Stimulated activated naive B cell treated with anti-CD40 and anti-IgM and Interleukin-4, amounts not matched to agents 10 μg/mL and 1 μg/mL and 100 μg/mL, for 72 hours (primary cell): ENCODE measurements around the gene ZNF516.

ENCODE experiments used
- ATAC-seq, 2 donors: fragments of 150-1000 bp; cut with Tn5 transposase; replicated peaks; 2 replicates each; pipeline ENCODE4 v1.10.0; 2021; ENCODE audit warnings: moderate library complexity in 1 of 2
- DNase-seq: peaks from one replicate; pipeline ENCODE4 v3.0.0; 2021
- H3K27ac Mint-ChIP-seq: one replicate; pipeline ENCODE4 v1.8.0; 2022; ENCODE audit warnings: mild to moderate bottlenecking, mixed read lengths
- H3K27me3 Mint-ChIP-seq, 2 donors: one replicate each; pipeline ENCODE4 v1.8.0; 2022; ENCODE audit warnings: mixed read lengths in 2 of 2
- H3K36me3 Mint-ChIP-seq, 2 donors: one replicate each; pipeline ENCODE4 v1.8.0; 2022; ENCODE audit warnings: mixed read lengths in 2 of 2, mild to moderate bottlenecking in 1 of 2
- H3K4me1 Mint-ChIP-seq, 2 donors: one replicate each; pipeline ENCODE4 v1.8.0; 2022; ENCODE audit warnings: mixed read lengths in 2 of 2, mild to moderate bottlenecking in 1 of 2
- H3K4me3 Mint-ChIP-seq, 2 donors: one replicate each; pipeline ENCODE4 v1.8.0; 2022; ENCODE audit warnings: mild to moderate bottlenecking in 2 of 2, mixed read lengths in 2 of 2, moderate library complexity in 1 of 2
- H3K9me3 Mint-ChIP-seq, 2 donors: one replicate each; pipeline ENCODE4 v1.8.0; 2022; ENCODE audit warnings: mixed read lengths in 2 of 2, mild to moderate bottlenecking in 1 of 2

ZNF516 gene

DNA sequence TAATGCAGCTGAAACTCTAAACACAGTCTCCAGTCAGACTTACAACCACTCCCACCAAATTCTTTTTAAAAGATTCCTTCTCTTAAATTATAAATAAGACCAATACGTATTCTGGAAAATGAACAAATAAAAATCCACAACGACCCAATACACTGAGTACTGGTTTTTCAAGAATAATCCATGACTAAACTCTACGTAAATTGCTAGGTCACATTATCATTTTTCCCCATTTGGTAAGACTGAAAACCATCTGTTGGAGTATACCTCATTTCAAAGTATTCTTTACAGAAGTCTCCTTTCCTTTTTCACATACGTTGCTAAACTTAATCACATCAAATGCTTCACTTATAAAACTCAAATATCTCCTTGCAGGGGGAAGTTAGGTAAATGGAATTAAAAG, 6.0 kb downstream of the ZNF516 start:
- DNase-seq (no peak), ATAC-seq (no peak)
- peaks cover 36 to 78% of the 10 kb centered on the region in 2 donors for H3K4me1 Mint-ChIP-seq
- peaks cover 12 to 14% of the 10 kb centered on the region in 2 donors for H3K36me3 Mint-ChIP-seq
- H3K27me3 Mint-ChIP-seq = no peaks in the 10 kb centered on the region
- H3K4me3 Mint-ChIP-seq = no peak overlapping the region
- no peak overlapping the region for H3K27ac Mint-ChIP-seq
- no peaks in the 10 kb centered on the region for H3K9me3 Mint-ChIP-seq

DNA sequence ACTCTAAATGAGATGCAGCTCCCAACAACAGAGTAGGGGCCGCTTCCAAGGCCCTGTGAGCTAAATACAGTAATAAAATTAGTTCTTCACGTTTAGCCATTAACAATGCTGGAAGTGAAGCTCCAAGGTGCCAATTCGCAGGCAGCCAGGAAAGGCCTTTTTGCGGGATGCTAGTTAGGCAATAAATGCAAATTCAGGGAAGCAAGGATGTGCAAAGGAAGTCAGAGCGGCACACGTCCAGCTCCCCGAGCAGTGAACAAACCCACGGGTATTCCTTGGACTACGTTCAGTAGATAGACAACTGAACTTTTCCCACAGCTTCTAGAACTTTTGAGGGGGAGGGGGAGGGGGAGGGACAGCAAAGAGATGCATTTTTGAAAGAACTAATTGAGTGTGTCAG, 6.9 kb downstream of the ZNF516 start:
- Mint-ChIP-seq H3K9me3 (no peaks in the 10 kb centered on the region), H3K4me1 (peaks cover 36 to 80% of the 10 kb centered on the region in 2 donors), H3K36me3 (peaks cover 20 to 21% of the 10 kb centered on the region in 2 donors), H3K27me3 (no peaks in the 10 kb centered on the region), H3K27ac (no peak overlapping the region), H3K4me3 (no peak overlapping the region)
- ATAC-seq = no peak
- DNase-seq = no peak

DNA sequence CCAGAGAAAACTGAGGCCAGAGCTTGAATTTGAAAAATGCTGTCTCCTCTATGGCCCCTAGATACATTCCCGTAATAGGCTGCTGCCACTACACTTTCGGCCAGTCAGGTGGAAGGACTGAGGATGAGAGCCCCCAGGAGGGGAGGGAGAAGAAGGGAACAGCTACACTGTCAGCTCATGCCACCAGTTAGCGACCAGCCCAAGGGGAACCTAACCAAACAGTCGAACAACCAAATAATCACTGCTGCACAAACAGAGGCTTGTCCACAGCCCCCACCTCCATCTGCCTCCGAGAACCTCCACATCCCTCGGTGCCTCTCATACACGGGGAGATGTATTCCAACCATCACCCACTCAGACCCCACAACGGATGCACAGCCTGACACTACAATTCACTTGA, 7.3 kb downstream of the ZNF516 start:
- no peak overlapping the region for H3K27ac Mint-ChIP-seq
- H3K27me3 Mint-ChIP-seq = no peaks in the 10 kb centered on the region
- H3K9me3 Mint-ChIP-seq = no peaks in the 10 kb centered on the region
- no peak overlapping the region for H3K4me3 Mint-ChIP-seq
- ATAC-seq (no peak), DNase-seq (no peak)
- H3K4me1 Mint-ChIP-seq = peaks cover 36 to 80% of the 10 kb centered on the region in 2 donors
- H3K36me3 Mint-ChIP-seq = peaks cover 19 to 21% of the 10 kb centered on the region in 2 donors

DNA sequence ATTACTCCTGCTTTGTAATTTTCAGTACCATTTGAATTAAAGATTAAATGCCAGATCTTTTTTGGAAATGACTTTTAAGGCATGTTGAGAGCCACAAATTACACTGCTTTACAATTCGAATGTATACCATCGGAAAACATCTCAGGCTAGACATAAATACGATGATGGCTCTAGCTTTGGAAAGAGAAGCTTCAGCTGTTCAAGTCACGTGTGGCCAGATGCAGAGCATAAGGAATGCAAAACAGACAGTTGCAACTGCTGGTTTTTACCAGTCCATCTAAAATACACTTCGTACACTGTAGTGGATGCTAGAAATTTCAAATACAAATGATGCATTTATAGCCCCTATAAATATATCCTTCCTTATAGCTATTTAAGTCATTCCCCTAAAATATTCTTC, 8.0 kb downstream of the ZNF516 start:
- Mint-ChIP-seq H3K9me3 (no peaks in the 10 kb centered on the region), H3K27me3 (no peaks in the 10 kb centered on the region), H3K36me3 (peaks cover 22% of the 10 kb centered on the region in 2 donors), H3K4me1 (peaks cover 36 to 73% of the 10 kb centered on the region in 2 donors), H3K27ac (no peak overlapping the region), H3K4me3 (no peak overlapping the region)
- ATAC-seq = no peak
- no peak for DNase-seq

DNA sequence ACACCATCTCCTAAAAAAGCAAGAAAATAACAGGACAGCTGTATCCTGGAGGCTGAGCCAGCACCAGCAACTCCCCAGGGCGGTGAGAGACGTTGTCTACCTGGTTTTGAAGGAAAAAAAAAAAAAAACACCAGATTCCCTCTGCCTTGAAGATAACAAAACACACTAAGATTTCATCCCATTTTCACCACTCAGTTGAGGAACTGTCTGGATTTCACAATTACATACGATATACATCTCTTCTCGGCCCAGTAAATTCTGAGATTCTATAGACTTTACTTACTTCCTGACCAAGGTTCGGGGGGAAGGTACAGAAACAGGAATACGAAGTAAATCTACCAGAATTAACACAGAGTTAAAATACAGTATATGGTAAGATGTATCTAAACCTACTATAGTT, 8.5 kb downstream of the ZNF516 start:
- H3K27ac Mint-ChIP-seq = no peak overlapping the region
- no peaks in the 10 kb centered on the region for H3K9me3 Mint-ChIP-seq
- no peak for ATAC-seq
- H3K4me1 Mint-ChIP-seq = peaks cover 34 to 68% of the 10 kb centered on the region in 2 donors
- no peak overlapping the region for H3K4me3 Mint-ChIP-seq
- H3K27me3 Mint-ChIP-seq = no peaks in the 10 kb centered on the region
- no peak for DNase-seq
- peaks cover 21% of the 10 kb centered on the region in 2 donors for H3K36me3 Mint-ChIP-seq

DNA sequence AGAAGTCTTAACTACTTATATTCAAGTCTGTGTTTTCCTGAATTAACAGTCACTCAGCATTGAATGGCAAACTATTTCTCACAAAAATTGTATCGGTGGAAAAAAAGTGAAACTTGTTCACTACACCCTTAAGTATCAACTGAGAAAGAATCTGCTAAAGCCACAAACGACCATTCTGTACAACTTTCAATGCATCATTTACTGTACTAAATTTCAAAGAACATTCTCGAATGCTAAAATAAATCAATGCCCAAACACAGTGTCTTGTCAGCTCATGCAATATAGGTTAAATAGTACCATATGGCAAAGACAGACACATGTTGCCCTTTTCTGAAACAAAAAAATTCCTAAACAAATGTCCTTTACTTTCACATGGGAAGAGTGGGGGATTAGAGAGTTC, 9.0 kb downstream of the ZNF516 start:
- Mint-ChIP-seq H3K27me3 (no peaks in the 10 kb centered on the region), H3K27ac (no peak overlapping the region), H3K9me3 (no peaks in the 10 kb centered on the region), H3K36me3 (peaks cover 24% of the 10 kb centered on the region in 2 donors), H3K4me1 (peaks cover 34 to 71% of the 10 kb centered on the region in 2 donors), H3K4me3 (no peak overlapping the region)
- DNase-seq (no peak), ATAC-seq (no peak)

DNA sequence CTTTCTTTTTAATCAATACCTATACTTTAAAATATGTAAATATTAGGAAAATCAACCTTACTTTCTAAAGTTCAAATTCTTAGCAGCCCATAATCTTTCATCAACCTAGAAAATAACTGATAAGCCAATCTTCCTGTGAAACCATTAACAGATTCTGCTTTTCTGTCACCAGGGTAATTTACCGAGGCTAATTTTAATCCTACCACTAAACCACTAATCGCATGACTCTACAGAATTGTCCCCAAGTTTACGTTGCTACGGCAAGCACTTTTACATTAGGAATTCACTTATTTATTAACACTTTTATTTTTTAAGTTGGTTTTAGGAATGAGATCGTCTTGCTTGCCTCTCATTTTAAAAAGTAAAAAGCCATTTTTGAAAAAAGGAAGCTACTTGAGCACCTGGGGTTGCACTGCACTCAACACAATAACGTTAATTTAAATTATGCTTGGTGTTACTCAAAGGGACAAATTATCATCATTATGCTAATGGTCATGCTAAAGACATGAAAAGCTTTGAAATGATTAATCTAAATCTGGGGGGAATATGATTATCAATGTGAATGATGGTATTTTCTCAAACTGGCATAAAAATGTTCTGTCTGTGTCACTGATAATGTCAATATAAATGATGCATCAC, 10.2 kb downstream of the ZNF516 start:
- Mint-ChIP-seq H3K27me3 (no peaks in the 10 kb centered on the region), H3K4me1 (peaks cover 27 to 64% of the 10 kb centered on the region in 2 donors), H3K27ac (peak overlapping the region; percentile 79), H3K36me3 (peaks cover 24 to 26% of the 10 kb centered on the region in 2 donors), H3K4me3 (peak overlapping the region; percentile 49 to 52), H3K9me3 (no peaks in the 10 kb centered on the region)
- no peak for DNase-seq
- ATAC-seq = peak; percentile 64 to 76

DNA sequence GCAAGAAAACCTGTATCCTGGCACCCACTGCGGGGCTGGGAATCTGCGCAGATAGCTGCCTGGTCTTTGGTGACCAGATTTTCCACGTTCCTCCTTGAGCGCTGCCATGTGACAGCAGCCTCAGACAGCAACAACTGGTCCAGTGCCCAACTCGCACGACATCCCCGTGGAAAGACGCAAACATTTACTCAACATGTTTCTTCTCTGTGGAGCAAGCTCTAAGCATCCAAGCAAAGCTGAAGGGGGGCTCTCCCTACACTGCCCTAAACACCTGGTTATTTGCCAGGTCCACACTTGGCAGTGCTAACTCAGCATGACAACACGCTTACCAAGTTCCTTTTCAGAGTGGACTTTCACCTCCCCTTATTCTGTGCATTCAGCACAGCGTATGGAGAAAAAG, 11.3 kb downstream of the ZNF516 start:
- H3K4me3 Mint-ChIP-seq = no peak overlapping the region
- H3K4me1 Mint-ChIP-seq = peaks cover 27 to 67% of the 10 kb centered on the region in 2 donors
- peaks cover 24 to 26% of the 10 kb centered on the region in 2 donors for H3K36me3 Mint-ChIP-seq
- ATAC-seq (no peak), DNase-seq (no peak)
- H3K9me3 Mint-ChIP-seq = no peaks in the 10 kb centered on the region
- no peak overlapping the region for H3K27ac Mint-ChIP-seq
- no peaks in the 10 kb centered on the region for H3K27me3 Mint-ChIP-seq

DNA sequence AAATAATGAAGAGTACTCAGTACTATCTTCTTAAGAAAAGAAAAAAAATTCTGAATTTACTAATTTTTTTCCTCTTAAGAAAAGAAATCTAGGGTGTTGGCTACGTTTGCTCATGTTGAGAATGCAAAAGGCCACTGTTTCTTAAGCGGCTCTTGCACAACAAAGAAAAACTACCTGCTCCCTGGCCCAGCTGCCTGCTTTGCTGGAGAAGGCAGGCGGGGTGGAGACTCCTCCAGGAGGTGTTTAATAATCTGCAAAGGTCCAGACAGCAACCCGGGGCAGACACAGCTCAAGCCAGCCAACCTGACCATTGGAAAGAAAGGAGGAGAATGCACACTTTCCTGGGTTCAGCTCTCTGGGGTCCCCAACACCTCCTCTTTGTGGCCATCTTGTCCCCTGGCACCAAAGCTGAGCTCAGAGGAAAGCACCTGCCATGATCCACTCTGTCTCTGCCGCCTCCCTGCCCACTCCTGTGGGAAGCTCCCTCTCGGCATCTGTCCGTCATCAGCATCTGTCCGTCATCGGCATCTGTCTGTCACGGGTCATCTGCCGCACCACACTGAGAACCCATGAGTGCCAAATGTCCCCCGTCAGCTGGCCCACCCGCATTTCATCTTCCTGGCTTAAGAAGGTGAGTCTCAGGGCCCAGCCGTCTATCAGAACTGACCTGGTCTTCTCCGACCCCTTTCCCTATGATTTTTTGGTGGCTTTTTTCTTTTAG, 11.9 kb downstream of the ZNF516 start:
- peaks cover 26 to 69% of the 10 kb centered on the region in 2 donors for H3K4me1 Mint-ChIP-seq
- no peak for DNase-seq

DNA sequence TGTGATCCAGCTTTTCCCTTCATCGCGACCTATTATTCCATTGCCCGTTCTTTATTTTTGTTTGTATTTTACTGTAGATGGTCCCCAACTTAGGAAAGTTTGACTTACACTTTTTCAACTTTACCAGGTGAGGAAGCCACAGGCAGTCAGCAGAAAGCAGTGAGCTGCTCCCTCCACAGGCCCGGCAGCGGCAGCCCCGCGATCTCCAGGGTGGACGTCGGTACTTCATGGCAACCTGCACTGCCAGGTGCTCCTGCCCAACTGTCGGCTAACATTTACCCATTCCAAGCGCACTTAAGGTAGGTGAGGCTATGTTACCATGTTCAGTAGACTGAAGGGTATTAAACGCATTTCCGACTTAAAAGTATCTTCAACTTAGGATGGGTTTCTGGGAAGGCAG, 12.8 kb downstream of the ZNF516 start:
- H3K9me3 Mint-ChIP-seq = no peaks in the 10 kb centered on the region
- H3K27me3 Mint-ChIP-seq = no peaks in the 10 kb centered on the region
- ATAC-seq = no peak
- H3K36me3 Mint-ChIP-seq = peaks cover 21 to 24% of the 10 kb centered on the region in 2 donors
- H3K4me1 Mint-ChIP-seq = peaks cover 27 to 70% of the 10 kb centered on the region in 2 donors
- DNase-seq = no peak
- H3K4me3 Mint-ChIP-seq = no peak overlapping the region
- H3K27ac Mint-ChIP-seq = no peak overlapping the region

More for the DNA sequence above, 11.9 kb downstream of the ZNF516 start:
- ATAC-seq = no peak
- H3K27me3 Mint-ChIP-seq = no peaks in the 10 kb centered on the region
- H3K36me3 Mint-ChIP-seq = peaks cover 24 to 26% of the 10 kb centered on the region in 2 donors
- H3K9me3 Mint-ChIP-seq = no peaks in the 10 kb centered on the region
- H3K27ac Mint-ChIP-seq = no peak overlapping the region
- no peak overlapping the region for H3K4me3 Mint-ChIP-seq

DNA sequence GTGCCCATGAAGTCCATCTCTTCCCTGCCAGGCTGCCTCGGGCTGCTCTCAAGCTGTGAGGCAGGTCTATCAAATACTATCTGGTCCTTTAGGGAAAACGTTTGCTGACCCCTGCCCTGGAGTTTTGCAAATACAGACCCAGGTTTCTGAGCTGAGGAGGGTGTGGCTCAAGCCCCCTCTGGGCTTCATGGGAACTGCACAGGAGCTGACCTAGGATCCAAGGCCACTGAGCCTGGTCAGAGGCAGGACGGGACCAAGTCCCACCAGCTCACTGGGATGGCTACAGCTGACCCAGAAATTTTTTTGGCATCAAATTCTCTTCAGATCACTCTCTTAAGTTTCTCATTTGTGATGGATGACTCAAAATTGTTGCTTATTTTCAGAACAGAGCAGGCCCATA, 14.1 kb downstream of the ZNF516 start:
- Mint-ChIP-seq H3K9me3 (no peaks in the 10 kb centered on the region), H3K27ac (no peak overlapping the region), H3K27me3 (no peaks in the 10 kb centered on the region), H3K36me3 (peaks cover 21% of the 10 kb centered on the region in 2 donors), H3K4me3 (no peak overlapping the region), H3K4me1 (peaks cover 31 to 70% of the 10 kb centered on the region in 2 donors)
- DNase-seq = no peak
- ATAC-seq = no peak

DNA sequence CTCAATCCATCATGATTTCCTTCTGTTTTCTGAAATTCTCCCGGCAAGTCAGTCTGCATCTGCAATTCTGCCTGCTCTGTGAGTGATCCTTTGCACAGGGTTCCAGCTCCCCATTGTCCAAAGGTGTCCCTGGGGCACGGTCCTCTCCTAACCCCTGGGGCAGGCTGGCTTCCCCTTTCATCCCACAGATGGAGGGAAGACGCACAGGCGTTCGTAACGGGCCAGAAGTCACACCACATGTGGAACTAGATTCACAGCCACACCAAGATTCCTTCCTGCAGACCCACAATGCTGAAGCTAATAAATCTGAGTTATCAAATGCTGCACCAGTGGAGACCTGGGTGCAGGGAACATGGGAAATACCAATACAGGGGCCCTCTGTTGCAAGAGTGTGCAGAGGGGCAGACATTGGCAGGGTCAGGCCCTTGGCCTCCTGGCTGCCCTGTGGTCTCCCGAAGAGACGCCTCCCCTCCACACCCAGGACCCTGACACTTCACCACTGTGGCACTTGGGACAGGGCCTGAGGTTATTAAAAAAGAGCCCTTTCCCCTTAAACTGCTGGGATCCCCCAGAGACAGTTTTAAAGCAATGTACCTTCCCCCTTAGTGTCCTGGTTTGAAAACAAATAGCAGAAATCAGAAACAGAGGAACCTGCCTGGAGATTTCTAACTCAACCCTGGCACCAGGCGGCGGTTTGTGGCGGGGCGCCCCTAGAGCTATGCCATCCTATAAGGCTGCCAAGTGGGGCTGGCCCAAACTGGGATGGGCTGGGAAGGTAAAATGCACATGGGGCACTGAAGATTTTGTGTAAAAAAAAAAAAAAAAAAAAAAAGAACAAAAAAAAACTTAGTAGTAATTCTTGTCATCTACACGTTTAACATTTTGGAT, 15.4 kb downstream of the ZNF516 start:
- peaks cover 16 to 21% of the 10 kb centered on the region in 2 donors for H3K36me3 Mint-ChIP-seq
- DNase-seq (no peak), ATAC-seq (no peak)
- H3K27ac Mint-ChIP-seq = no peak overlapping the region
- no peak overlapping the region for H3K4me3 Mint-ChIP-seq
- H3K9me3 Mint-ChIP-seq = no peaks in the 10 kb centered on the region
- H3K4me1 Mint-ChIP-seq = peaks cover 25 to 70% of the 10 kb centered on the region in 2 donors
- no peaks in the 10 kb centered on the region for H3K27me3 Mint-ChIP-seq

DNA sequence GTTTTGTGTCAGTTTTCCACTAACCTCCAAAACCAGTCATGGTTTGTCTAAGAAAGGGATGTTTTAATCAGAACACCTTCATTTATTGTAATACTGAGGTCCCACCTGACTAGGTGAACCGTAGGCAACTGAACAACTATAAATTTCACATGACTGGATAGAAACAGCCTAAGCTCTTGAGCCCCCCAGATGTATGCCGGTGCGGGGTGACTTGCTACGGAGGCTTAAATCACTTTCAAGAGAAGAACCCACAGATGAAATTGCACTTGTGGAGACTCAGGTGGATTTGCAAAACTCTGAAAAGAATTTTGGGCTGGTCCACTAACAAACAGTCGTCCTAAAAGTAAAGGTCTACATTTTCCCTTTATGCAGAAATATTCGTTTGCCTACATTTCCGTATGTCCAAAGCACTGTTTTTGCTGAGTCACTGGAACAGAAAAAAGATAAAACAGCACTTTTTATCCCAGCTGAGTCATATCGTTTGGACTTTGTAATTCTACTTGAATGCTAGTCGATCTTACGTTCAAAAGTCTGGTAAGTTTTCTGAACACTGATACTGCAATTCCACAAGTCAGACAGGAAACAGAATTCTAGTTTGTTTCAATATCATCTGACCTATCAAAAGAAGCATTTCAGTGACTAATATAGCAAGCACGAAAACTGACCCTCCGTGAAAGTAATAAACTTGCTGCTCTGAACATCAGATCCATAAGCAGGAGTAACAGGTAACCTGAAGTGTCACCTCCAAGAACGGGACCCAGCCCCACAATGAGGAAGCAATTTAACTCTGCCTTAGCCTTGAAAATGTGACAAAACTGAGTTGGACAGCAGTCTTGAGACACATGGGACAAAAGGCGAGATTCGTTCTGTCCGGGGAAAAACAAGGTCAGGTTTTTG, 18.1 kb downstream of the ZNF516 start:
- H3K27ac Mint-ChIP-seq = no peak overlapping the region
- peak overlapping the region; percentile 26 to 60 for H3K4me3 Mint-ChIP-seq
- peak; percentile 34 to 50 for ATAC-seq
- H3K4me1 Mint-ChIP-seq = peaks cover 29 to 73% of the 10 kb centered on the region in 2 donors
- DNase-seq = no peak
- H3K9me3 Mint-ChIP-seq = no peaks in the 10 kb centered on the region
- no peaks in the 10 kb centered on the region for H3K27me3 Mint-ChIP-seq
- peaks cover 7 to 8% of the 10 kb centered on the region in 2 donors for H3K36me3 Mint-ChIP-seq
